HepG2 (cell line): ENCODE measurements around the gene CTTNBP2NL. TPM values are rescaled to one million over a fixed set of nuclear protein-coding genes. Genes with fewer than 3 reads are reported as not detected.

Experiments
- ATF2 ChIP-seq: sonication (generic); formaldehyde crosslinking; IDR thresholded peaks from 2 replicates; pipeline ENCODE4 v1.4.0; 2020; ENCODE audit warnings: missing genetic modification reagents
- CEBPB ChIP-seq: IDR thresholded peaks from 2 replicates; pipeline ENCODE4 v1.6.1; 2011; ENCODE audit warnings: low read depth, low read length, improper control_type of control experiment, borderline replicate concordance
- DMAP1 ChIP-seq: IDR thresholded peaks from 2 replicates; pipeline ENCODE4 v1.6.1; 2016
- GFI1 ChIP-seq: sonication (generic); formaldehyde crosslinking; IDR thresholded peaks from 2 replicates; pipeline ENCODE4 v1.5.0; 2020; ENCODE audit warnings: missing genetic modification reagents, mild to moderate bottlenecking, borderline replicate concordance
- HMG20A ChIP-seq: IDR thresholded peaks from 2 replicates; pipeline ENCODE4 v1.6.1; 2016; ENCODE audit warnings: borderline replicate concordance
- HMG20B ChIP-seq: conservative IDR thresholded peaks from 2 replicates; pipeline ENCODE4 v1.6.1; 2016; ENCODE audit warnings: missing genetic modification reagents, missing compliant biosample characterization
- IKZF1 ChIP-seq: fragments of 450-650 bp; IDR thresholded peaks from 2 replicates; pipeline ENCODE4 v1.7.1; 2016
- NFE2L2 ChIP-seq: fragments of 150-350 bp; IDR thresholded peaks from 2 replicates; pipeline ENCODE4 v1.6.1; 2014; ENCODE audit warnings: low read length
- PCBP2 ChIP-seq: fragments of 200-400 bp; formaldehyde crosslinking; optimal IDR thresholded peaks from 2 replicates; pipeline ENCODE3; 2018; ENCODE audit warnings: low read length, low read depth; ENCODE audit not compliant: poor library complexity, severe bottlenecking
- SIX4 ChIP-seq: sonication (generic); formaldehyde crosslinking; IDR thresholded peaks from 2 replicates; pipeline ENCODE4 v1.4.0; 2020; ENCODE audit warnings: missing genetic modification reagents
- SP140L ChIP-seq: sonication (generic); formaldehyde crosslinking; IDR thresholded peaks from 2 replicates; pipeline ENCODE4 v1.4.0; 2020; ENCODE audit warnings: missing genetic modification reagents, borderline replicate concordance
- SP4 ChIP-seq: sonication (generic); formaldehyde crosslinking; IDR thresholded peaks from 2 replicates; pipeline ENCODE4 v1.8.1; 2023; ENCODE audit warnings: mild to moderate bottlenecking, missing genetic modification reagents
- THRA ChIP-seq: sonication (generic); formaldehyde crosslinking; IDR thresholded peaks from 2 replicates; pipeline ENCODE4 v1.4.0; 2020; ENCODE audit warnings: missing genetic modification reagents, borderline replicate concordance
- ZBTB39 ChIP-seq: sonication (generic); formaldehyde crosslinking; IDR thresholded peaks from 2 replicates; pipeline ENCODE4 v1.5.0; 2020; ENCODE audit warnings: missing genetic modification reagents
- ZKSCAN8 ChIP-seq: IDR thresholded peaks from 2 replicates; pipeline ENCODE4 v1.6.1; 2016; ENCODE audit warnings: borderline replicate concordance, missing genetic modification reagents, missing compliant biosample characterization
- ZNF816 ChIP-seq: sonication (generic); formaldehyde crosslinking; IDR thresholded peaks from 2 replicates; pipeline ENCODE4 v1.8.0; 2022; ENCODE audit warnings: missing genetic modification reagents, mild to moderate bottlenecking, borderline replicate concordance
- ZNF83 ChIP-seq: sonication (generic); formaldehyde crosslinking; IDR thresholded peaks from 2 replicates; pipeline ENCODE4 v1.4.0; 2020; ENCODE audit warnings: missing genetic modification reagents, mild to moderate bottlenecking, borderline replicate concordance
- polyA plus RNA-seq, 8 experiments: library from polyadenylated mRNA; depleted of rRNA in 3 of 8; stranded (reverse) in 7 of 8; unstranded in 1 of 8; fragments of >200 nt; fragmentation: Illumina TruSeq in 4 of 8; extraction: Trizol in 4 of 8; gene quantifications; 2 replicates each; pipeline versions ENCODE4 v1.2.1 to v1.2.3, GENCODE V29; 2011 to 2016; ENCODE audit warnings: low read depth in 4 of 8, missing spikeins in 1 of 8, mixed read lengths in 1 of 8; ENCODE audit not compliant: insufficient read depth in 1 of 8
- total RNA-seq, 5 experiments: library from RNA; depleted of rRNA; stranded (reverse); fragments of >200 nt; fragmentation: Illumina TruSeq; extraction: Trizol; gene quantifications; 2 replicates each; pipeline ENCODE4 v1.2.3, GENCODE V29; 2016; ENCODE audit warnings: low read depth in 1 of 5
- TF ChIP-seq, protein P1 (sequence below): sonication (generic); formaldehyde crosslinking; IDR thresholded peaks from 2 replicates; pipeline ENCODE4 v1.9.0; 2021; ENCODE audit warnings: missing genetic modification reagents, mild to moderate bottlenecking, borderline replicate concordance
- TF ChIP-seq, protein P2 (sequence below): sonication (generic); formaldehyde crosslinking; IDR thresholded peaks from 2 replicates; pipeline ENCODE4 v1.4.0; 2020; ENCODE audit warnings: missing genetic modification reagents, mild to moderate bottlenecking, borderline replicate concordance

Gene CTTNBP2NL
- total and polyA plus RNA-seq, 2 of the 13 experiments (the other 11 are each of a cell fraction or from before 2014, with no cell fraction given): 2.1 to 4.1 TPM

GRCh38 chr1:112369392-112370285 lies 26.4 kb upstream of the CTTNBP2NL start (continued):
- no peak for TF ChIP-seq THRA
- TF ChIP-seq ZKSCAN8 (CRISPR knock-in tag): no peak
- TF ChIP-seq NFE2L2: 0 out of 2 replicates have a peak, but pooled peaks have one; percentile 3
- no peak for TF ChIP-seq ZBTB39 (CRISPR knock-in tag)
- no peak for TF ChIP-seq SP140L (CRISPR knock-in tag)
- TF ChIP-seq SP4 (CRISPR knock-in tag): peak; percentile 46; the same call in 1 of the 2 replicates
- TF ChIP-seq GFI1 (CRISPR knock-in tag): no peak
- TF ChIP-seq HMG20B (CRISPR knock-in tag): no peak
- TF ChIP-seq, protein P1, sequence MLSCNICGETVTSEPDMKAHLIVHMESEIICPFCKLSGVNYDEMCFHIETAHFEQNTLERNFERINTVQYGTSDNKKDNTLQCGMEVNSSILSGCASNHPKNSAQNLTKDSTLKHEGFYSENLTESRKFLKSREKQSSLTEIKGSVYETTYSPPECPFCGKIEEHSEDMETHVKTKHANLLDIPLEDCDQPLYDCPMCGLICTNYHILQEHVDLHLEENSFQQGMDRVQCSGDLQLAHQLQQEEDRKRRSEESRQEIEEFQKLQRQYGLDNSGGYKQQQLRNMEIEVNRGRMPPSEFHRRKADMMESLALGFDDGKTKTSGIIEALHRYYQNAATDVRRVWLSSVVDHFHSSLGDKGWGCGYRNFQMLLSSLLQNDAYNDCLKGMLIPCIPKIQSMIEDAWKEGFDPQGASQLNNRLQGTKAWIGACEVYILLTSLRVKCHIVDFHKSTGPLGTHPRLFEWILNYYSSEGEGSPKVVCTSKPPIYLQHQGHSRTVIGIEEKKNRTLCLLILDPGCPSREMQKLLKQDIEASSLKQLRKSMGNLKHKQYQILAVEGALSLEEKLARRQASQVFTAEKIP (CRISPR knock-in tag): no peak
- no peak for TF ChIP-seq HMG20A (CRISPR knock-in tag)
- TF ChIP-seq IKZF1: no peak
- TF ChIP-seq SIX4: no peak
- TF ChIP-seq PCBP2: no peak
- no peak for TF ChIP-seq DMAP1 (CRISPR knock-in tag)
- TF ChIP-seq, protein P2, sequence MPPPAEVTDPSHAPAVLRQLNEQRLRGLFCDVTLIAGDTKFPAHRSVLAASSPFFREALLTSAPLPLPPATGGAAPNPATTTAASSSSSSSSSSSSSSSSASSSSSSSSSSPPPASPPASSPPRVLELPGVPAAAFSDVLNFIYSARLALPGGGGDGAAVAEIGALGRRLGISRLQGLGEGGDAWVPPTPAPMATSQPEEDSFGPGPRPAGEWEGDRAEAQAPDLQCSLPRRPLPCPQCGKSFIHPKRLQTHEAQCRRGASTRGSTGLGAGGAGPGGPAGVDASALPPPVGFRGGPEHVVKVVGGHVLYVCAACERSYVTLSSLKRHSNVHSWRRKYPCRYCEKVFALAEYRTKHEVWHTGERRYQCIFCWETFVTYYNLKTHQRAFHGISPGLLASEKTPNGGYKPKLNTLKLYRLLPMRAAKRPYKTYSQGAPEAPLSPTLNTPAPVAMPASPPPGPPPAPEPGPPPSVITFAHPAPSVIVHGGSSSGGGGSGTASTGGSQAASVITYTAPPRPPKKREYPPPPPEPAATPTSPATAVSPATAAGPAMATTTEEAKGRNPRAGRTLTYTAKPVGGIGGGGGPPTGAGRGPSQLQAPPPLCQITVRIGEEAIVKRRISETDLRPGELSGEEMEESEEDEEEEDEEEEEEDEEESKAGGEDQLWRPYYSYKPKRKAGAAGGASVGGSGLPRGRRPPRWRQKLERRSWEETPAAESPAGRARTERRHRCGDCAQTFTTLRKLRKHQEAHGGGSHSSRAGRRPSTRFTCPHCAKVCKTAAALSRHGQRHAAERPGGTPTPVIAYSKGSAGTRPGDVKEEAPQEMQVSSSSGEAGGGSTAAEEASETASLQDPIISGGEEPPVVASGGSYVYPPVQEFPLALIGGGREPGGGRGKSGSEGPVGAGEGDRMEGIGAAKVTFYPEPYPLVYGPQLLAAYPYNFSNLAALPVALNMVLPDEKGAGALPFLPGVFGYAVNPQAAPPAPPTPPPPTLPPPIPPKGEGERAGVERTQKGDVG (CRISPR knock-in tag): no peak
- TF ChIP-seq ZNF816 (CRISPR knock-in tag): no peak
- TF ChIP-seq ATF2 (CRISPR knock-in tag): 0 out of 2 replicates have a peak, but pooled peaks have one; percentile 20
- no peak for TF ChIP-seq ZNF83 (CRISPR knock-in tag)
- TF ChIP-seq CEBPB: no peak
